Measurements from ENCODE around the gene CKAP5.

DNA sequence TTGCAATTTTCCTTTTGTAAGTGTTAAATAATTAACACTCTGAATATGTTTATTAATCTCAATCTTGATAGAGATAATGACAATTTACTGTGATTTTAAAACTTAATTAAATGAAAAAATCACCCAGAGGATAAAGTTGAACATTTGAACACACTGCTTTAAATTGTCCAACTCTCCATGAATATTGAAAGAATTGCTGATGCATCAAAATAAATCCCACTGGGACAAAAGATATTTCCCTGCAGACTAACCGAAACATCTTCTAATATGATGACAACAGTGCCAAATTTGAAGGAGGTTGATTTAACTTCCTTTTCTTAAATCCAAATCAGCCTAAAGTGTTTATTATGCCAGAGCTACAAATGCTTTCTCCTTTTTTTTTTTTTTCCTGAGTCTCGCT, 79.4 kb downstream of the CKAP5 start:
- TF ChIP-seq, protein P1, sequence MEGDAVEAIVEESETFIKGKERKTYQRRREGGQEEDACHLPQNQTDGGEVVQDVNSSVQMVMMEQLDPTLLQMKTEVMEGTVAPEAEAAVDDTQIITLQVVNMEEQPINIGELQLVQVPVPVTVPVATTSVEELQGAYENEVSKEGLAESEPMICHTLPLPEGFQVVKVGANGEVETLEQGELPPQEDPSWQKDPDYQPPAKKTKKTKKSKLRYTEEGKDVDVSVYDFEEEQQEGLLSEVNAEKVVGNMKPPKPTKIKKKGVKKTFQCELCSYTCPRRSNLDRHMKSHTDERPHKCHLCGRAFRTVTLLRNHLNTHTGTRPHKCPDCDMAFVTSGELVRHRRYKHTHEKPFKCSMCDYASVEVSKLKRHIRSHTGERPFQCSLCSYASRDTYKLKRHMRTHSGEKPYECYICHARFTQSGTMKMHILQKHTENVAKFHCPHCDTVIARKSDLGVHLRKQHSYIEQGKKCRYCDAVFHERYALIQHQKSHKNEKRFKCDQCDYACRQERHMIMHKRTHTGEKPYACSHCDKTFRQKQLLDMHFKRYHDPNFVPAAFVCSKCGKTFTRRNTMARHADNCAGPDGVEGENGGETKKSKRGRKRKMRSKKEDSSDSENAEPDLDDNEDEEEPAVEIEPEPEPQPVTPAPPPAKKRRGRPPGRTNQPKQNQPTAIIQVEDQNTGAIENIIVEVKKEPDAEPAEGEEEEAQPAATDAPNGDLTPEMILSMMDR (conservative IDR thresholded peaks at IDR 0.05 in 1 of 2, IDR thresholded peaks at IDR 0.05 in 1 of 2; ENCODE audit: low read depth in 1 of 2, low read length in 2 of 2), result no peak
- no peak for TF ChIP-seq EZH2 (IDR thresholded peaks at IDR 0.05; ENCODE audit: low read length, missing control alignments)

Data from fibroblast of lung (primary cell).